Left ventricle myocardium inferior (tissue), 1 donor: ENCODE results near the gene PRR19. TPM values are rescaled to one million over a fixed set of nuclear protein-coding genes. Genes with fewer than 3 reads are reported as not detected.

Source experiments
- DNase-seq: peaks from one replicate; pipeline ENCODE4 v3.0.0-alpha.2; 2020
- H3K27ac ChIP-seq: fragments of 200-600 bp; replicated peaks from 2 replicates; pipeline ENCODE4 v1.8.0; 2021
- H3K27me3 ChIP-seq: fragments of 200-600 bp; 2 replicates; pipeline ENCODE4 v1.8.0; 2021; ENCODE audit warnings: low read depth
- H3K36me3 ChIP-seq: fragments of 200-600 bp; 2 replicates; pipeline ENCODE4 v1.8.0; 2021
- H3K4me1 ChIP-seq: fragments of 200-600 bp; 2 replicates; pipeline ENCODE4 v1.8.0; 2021
- H3K4me3 ChIP-seq: fragments of 200-600 bp; 2 replicates; pipeline ENCODE4 v1.8.0; 2021; ENCODE audit warnings: mild to moderate bottlenecking, moderate library complexity
- H3K9me3 ChIP-seq: fragments of 200-600 bp; replicated peaks from 2 replicates; pipeline ENCODE4 v1.8.0; 2021
- CTCF ChIP-seq: fragments of 200-600 bp; IDR thresholded peaks from 2 replicates; pipeline ENCODE4 v1.8.0; 2021; ENCODE audit warnings: antibody characterized with exemption, mild to moderate bottlenecking, borderline replicate concordance
- intact Hi-C: fragments of 100-400 bp; cut with micrococcal nuclease; formaldehyde crosslinking; loops from one replicate; pipeline ENCODE4 v1.11.0; 2022
- total RNA-seq: library from RNA; stranded (reverse); fragmentation: NEBNext Ultra II Directional; extraction: Animal tissue kit (Norgen Biotek cat#: 25700); gene quantifications from one replicate; pipeline ENCODE4 v1.2.1, GENCODE V29; 2021
- donor health status: DM: no; HTN: yes; CAD: no; lungs with severe emphysema.

PRR19 gene
- total RNA-seq, 1 donor from 2014 or later: not detected

GRCh38 chr19:42277821-42278451 lies 24.0 kb upstream of the PRR19 start:
- peak overlapping the region; percentile 98 for H3K27ac ChIP-seq
- no peak for DNase-seq
- peaks cover 21% of the 10 kb centered on the region for H3K36me3 ChIP-seq
- peak overlapping the region; percentile 90 for H3K4me3 ChIP-seq
- no peaks in the 10 kb centered on the region for H3K27me3 ChIP-seq
- no peak for TF ChIP-seq CTCF
- intact Hi-C loops: no loop called here
- peaks cover 90% of the 10 kb centered on the region for H3K4me1 ChIP-seq
- H3K9me3 ChIP-seq: no peaks in the 10 kb centered on the region

DNA sequence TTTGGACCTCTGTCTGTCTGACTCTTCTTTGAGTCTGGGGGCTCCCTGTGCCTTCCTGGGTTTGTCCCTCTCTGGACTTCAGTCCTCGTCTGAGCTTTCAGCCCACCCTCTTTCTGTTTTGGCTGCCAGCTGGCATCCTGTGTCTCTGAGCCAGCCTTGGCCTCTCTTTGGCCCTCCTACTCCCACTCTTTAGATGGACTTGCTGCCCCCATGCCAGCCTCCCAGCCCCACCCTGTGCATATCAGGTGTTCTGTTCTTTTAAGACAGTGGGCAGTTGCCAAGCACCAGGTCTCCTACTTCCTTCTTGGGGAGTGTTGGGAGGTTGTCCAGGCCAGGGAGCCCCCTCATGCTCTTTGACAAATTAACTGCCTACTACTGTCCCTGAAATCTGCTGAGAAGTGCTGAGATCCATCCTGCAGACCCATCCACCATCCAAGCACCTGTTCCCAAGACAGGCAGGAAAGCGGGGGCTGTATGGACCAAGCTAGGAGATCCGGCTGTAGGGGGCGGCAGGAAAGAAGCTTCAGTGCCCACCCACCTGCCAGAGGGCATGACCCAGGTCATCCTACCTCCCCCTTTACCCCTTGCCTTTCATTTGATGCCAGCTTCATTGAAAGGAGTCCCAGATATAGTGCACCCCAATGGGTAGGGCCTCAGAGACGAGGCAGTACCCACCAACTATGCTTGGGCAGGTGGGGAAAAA lies 23.3 kb upstream of the PRR19 start:
- no peak for DNase-seq
- Histone ChIP-seq H3K4me3 (peak overlapping the region; percentile 90), H3K36me3 (peaks cover 14% of the 10 kb centered on the region), H3K4me1 (peaks cover 97% of the 10 kb centered on the region), H3K27ac (peak overlapping the region; percentile 98), H3K9me3 (no peaks in the 10 kb centered on the region), H3K27me3 (no peaks in the 10 kb centered on the region)
- intact Hi-C loops: no loop called here
- TF ChIP-seq CTCF: no peak

- H3K27ac ChIP-seq: peak overlapping the region; percentile 98
- DNase-seq: no peak
- TF ChIP-seq CTCF: no peak
- peaks cover 7% of the 10 kb centered on the region for H3K36me3 ChIP-seq
- H3K4me1 ChIP-seq: peaks cover 93% of the 10 kb centered on the region
- no peaks in the 10 kb centered on the region for H3K27me3 ChIP-seq
- intact Hi-C loops: no loop called here
- no peaks in the 10 kb centered on the region for H3K9me3 ChIP-seq
- H3K4me3 ChIP-seq: peak overlapping the region; percentile 90
Measured at GRCh38 chr19:42279155-42279901, 22.6 kb upstream of the PRR19 start.

GRCh38 chr19:42279902-42280814 lies 21.8 kb upstream of the PRR19 start:
- TF ChIP-seq CTCF: peak; percentile 92
- no peaks in the 10 kb centered on the region for H3K9me3 ChIP-seq
- H3K36me3 ChIP-seq: no peaks in the 10 kb centered on the region
- H3K27ac ChIP-seq: peak overlapping the region; percentile 98
- peak; percentile 94 for DNase-seq
- no peaks in the 10 kb centered on the region for H3K27me3 ChIP-seq
- intact Hi-C loops: loop anchor here (5.0 kb wide), 1 partner anchor 38 kb away; the partner anchor contains the start of gene GSK3A
- peaks cover 91% of the 10 kb centered on the region for H3K4me1 ChIP-seq
- H3K4me3 ChIP-seq: peak overlapping the region; percentile 90

- H3K36me3 ChIP-seq: no peaks in the 10 kb centered on the region
Measured at GRCh38 chr19:42280815-42281145, 21.2 kb upstream of the PRR19 start.

More at GRCh38 chr19:42280815-42281145, 21.2 kb upstream of the PRR19 start:
- no peaks in the 10 kb centered on the region for H3K27me3 ChIP-seq
- intact Hi-C loops: loop anchor here (5.0 kb wide), 1 partner anchor 38 kb away; the partner anchor contains the start of gene GSK3A
- peak overlapping the region; percentile 98 for H3K27ac ChIP-seq
- no peak for TF ChIP-seq CTCF
- no peaks in the 10 kb centered on the region for H3K9me3 ChIP-seq
- peaks cover 91% of the 10 kb centered on the region for H3K4me1 ChIP-seq
- no peak for DNase-seq
- H3K4me3 ChIP-seq: peak overlapping the region; percentile 90
